Measurements from ENCODE around the gene ST6GALNAC6.

ST6GALNAC6 gene

GRCh38 chr9:127899128-127899943 is at the start of gene ST6GALNAC6:
Gene ST6GALNAC6 (minus strand): TSS chr9:127899603. CDS start chr9:127897981, 1,622 bp downstream.
- DNase-seq (ENCODE audit: low read depth) = peak; percentile 57

- no peak for DNase-seq (ENCODE audit: low read depth)
Measured at GRCh38 chr9:127947841-127948710, 48.7 kb upstream of the ST6GALNAC6 start.

GRCh38 chr9:127946728-127947127 is 47.3 kb upstream of the ST6GALNAC6 start:
- DNase-seq (ENCODE audit: low read depth) = no peak

- DNase-seq (ENCODE audit: low read depth) = no peak
Measured at GRCh38 chr9:127945942-127946341, 46.5 kb upstream of the ST6GALNAC6 start.

GRCh38 chr9:127945338-127945737 is 45.9 kb upstream of the ST6GALNAC6 start:
- no peak for DNase-seq (ENCODE audit: low read depth)

- DNase-seq (ENCODE audit: low read depth) = no peak
Measured at GRCh38 chr9:127944586-127945218, 45.3 kb upstream of the ST6GALNAC6 start.

- peak; percentile 60 for DNase-seq (ENCODE audit: low read depth)
Measured at GRCh38 chr9:127943731-127944144, 44.3 kb upstream of the ST6GALNAC6 start.

- no peak for DNase-seq (ENCODE audit: low read depth)
Measured at GRCh38 chr9:127943011-127943662, 43.7 kb upstream of the ST6GALNAC6 start.

GRCh38 chr9:127942216-127943010 is 43.0 kb upstream of the ST6GALNAC6 start:
- DNase-seq (ENCODE audit: low read depth) = no peak

GRCh38 chr9:127941961-127942215 is 42.5 kb upstream of the ST6GALNAC6 start:
- DNase-seq (ENCODE audit: low read depth) = no peak

GRCh38 chr9:127941062-127941960 is 41.9 kb upstream of the ST6GALNAC6 start:
- DNase-seq (ENCODE audit: low read depth) = no peak

- DNase-seq (ENCODE audit: low read depth) = no peak
Measured at GRCh38 chr9:127940593-127940992, 41.2 kb upstream of the ST6GALNAC6 start.

- DNase-seq (ENCODE audit: low read depth) = no peak
Measured at GRCh38 chr9:127938298-127938690, 38.9 kb upstream of the ST6GALNAC6 start.

GRCh38 chr9:127937388-127938297 is 38.2 kb upstream of the ST6GALNAC6 start, which contains the start of gene DPM2:
Gene DPM2 (minus strand): TSS chr9:127937854. CDS start chr9:127937820, 34 bp downstream.
- peak; percentile 84 for DNase-seq (ENCODE audit: low read depth)

GRCh38 chr9:127937056-127937387 is 37.6 kb upstream of the ST6GALNAC6 start:
- no peak for DNase-seq (ENCODE audit: low read depth)

- DNase-seq (ENCODE audit: low read depth) = no peak
Measured at GRCh38 chr9:127936347-127936852, 37.0 kb upstream of the ST6GALNAC6 start.

- no peak for DNase-seq (ENCODE audit: low read depth)
Measured at GRCh38 chr9:127935765-127936221, 36.4 kb upstream of the ST6GALNAC6 start.

- DNase-seq (ENCODE audit: low read depth) = no peak
Measured at GRCh38 chr9:127934986-127935385, 35.6 kb upstream of the ST6GALNAC6 start.

GRCh38 chr9:127934248-127934647 is 34.8 kb upstream of the ST6GALNAC6 start:
- DNase-seq (ENCODE audit: low read depth) = no peak
